ENCODE measurements around the gene RNH1.
A peak's percentile ranks its signal among the peaks of the same experiment; 100 is the strongest.

The RNH1 gene

GRCh38 chr11:499201-500076 is 7.6 kb downstream of the RNH1 start:
- DNase-seq (ENCODE audit: low spot score), result no peak

GRCh38 chr11:498297-499181 is 8.5 kb downstream of the RNH1 start:
- peak; percentile 7 for DNase-seq (ENCODE audit: low spot score)

GRCh38 chr11:497565-498296 is 9.3 kb downstream of the RNH1 start:
- no peak for DNase-seq (ENCODE audit: low spot score)

GRCh38 chr11:496834-497564 is 10.0 kb downstream of the RNH1 start:
- peak; percentile 32 for DNase-seq (ENCODE audit: low spot score)

- no peak for DNase-seq (ENCODE audit: low spot score)
Measured at GRCh38 chr11:495537-495931, 11.5 kb downstream of the RNH1 start.

GRCh38 chr11:494761-495536 is 12.1 kb downstream of the RNH1 start:
- DNase-seq (ENCODE audit: low spot score), result peak; percentile 29

- DNase-seq (ENCODE audit: low spot score), result peak; percentile 56
Measured at GRCh38 chr11:492427-493226, 14.4 kb downstream of the RNH1 start.

GRCh38 chr11:491358-491757 is 15.7 kb downstream of the RNH1 start:
- no peak for DNase-seq (ENCODE audit: low spot score)

- no peak for DNase-seq (ENCODE audit: low spot score)
Measured at GRCh38 chr11:490930-491260, 16.1 kb downstream of the RNH1 start.

GRCh38 chr11:490186-490929 is 16.7 kb downstream of the RNH1 start:
- peak; percentile 11 for DNase-seq (ENCODE audit: low spot score)

- DNase-seq (ENCODE audit: low spot score), result peak; percentile 8
Measured at GRCh38 chr11:489610-490185, 17.3 kb downstream of the RNH1 start.

GRCh38 chr11:488992-489391 is 18.1 kb downstream of the RNH1 start:
- DNase-seq (ENCODE audit: low spot score), result peak; percentile 19

- DNase-seq (ENCODE audit: low spot score), result peak; percentile 11
Measured at GRCh38 chr11:488579-488978, 18.5 kb downstream of the RNH1 start.

GRCh38 chr11:488062-488461 is 19.0 kb downstream of the RNH1 start:
- DNase-seq (ENCODE audit: low spot score), result peak; percentile 19

GRCh38 chr11:487571-488021 is 19.4 kb downstream of the RNH1 start:
- peak; percentile 20 for DNase-seq (ENCODE audit: low spot score)

GRCh38 chr11:486189-486588 is 20.9 kb downstream of the RNH1 start:
- peak; percentile 14 for DNase-seq (ENCODE audit: low spot score)

- DNase-seq (ENCODE audit: low spot score), result no peak
Measured at GRCh38 chr11:484616-485015, 22.4 kb downstream of the RNH1 start.

- DNase-seq (ENCODE audit: low spot score), result no peak
Measured at GRCh38 chr11:479311-479710, 27.7 kb downstream of the RNH1 start.
